Thyroid gland (tissue), 4 donors: ENCODE measurements around the gene BET1.

ENCODE experiments used
- CTCF ChIP-seq, 6 experiments: fragments of 200-600 bp in 3 of 6; fragments of 450-650 bp in 3 of 6; sonication (generic) in 3 of 6; IDR thresholded peaks; one replicate each; pipeline ENCODE4 v1.5.1; 2016 to 2019; ENCODE audit warnings: antibody characterized with exemption in 6 of 6, mild to moderate bottlenecking in 2 of 6, inconsistent platforms in 1 of 6, moderate library complexity in 1 of 6
- POLR2A ChIP-seq, 2 donors: fragments of 450-650 bp; IDR thresholded peaks; one replicate each; pipeline ENCODE4 v1.6.1; 2017; ENCODE audit warnings: antibody characterized with exemption in 2 of 2, mild to moderate bottlenecking in 2 of 2, moderate library complexity in 1 of 2

DNA sequence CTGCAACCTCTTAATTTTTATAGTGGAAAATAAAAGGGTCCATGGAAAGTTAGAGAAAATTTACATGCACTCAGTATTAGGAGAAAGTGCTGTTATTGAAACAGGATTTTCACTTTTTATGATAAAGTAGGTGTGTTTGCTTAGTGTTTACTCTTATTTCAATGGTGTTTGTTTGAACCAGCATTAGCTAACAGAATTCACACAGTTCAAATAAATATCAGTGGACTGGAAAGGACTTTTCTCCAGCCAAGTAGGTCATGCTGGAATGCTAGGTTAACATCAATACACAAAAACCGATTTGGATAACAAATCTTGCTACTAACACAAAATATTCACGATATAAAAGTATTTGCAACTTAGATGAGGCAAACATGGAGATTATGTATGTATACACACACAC is 49.4 kb upstream of the BET1 start:
- TF ChIP-seq CTCF (IDR thresholded peaks at IDR 0.05) (no peak), POLR2A (IDR thresholded peaks at IDR 0.05) (no peak)
